NCI-H1092 treated with DMSO at 0.1 percent for 48 hours (cell line): ENCODE results near the gene WSB1.
"Not testable (repeated sequence)": the region's sequence is repeated elsewhere in the genome, so short reads cannot be mapped to it uniquely, and the experiment has no call there.

ENCODE experiments used
- DNase-seq: peaks from one replicate; lab custom pipeline; 2025; lab: John Stamatoyannopoulos, UW

WSB1 gene

DNA sequence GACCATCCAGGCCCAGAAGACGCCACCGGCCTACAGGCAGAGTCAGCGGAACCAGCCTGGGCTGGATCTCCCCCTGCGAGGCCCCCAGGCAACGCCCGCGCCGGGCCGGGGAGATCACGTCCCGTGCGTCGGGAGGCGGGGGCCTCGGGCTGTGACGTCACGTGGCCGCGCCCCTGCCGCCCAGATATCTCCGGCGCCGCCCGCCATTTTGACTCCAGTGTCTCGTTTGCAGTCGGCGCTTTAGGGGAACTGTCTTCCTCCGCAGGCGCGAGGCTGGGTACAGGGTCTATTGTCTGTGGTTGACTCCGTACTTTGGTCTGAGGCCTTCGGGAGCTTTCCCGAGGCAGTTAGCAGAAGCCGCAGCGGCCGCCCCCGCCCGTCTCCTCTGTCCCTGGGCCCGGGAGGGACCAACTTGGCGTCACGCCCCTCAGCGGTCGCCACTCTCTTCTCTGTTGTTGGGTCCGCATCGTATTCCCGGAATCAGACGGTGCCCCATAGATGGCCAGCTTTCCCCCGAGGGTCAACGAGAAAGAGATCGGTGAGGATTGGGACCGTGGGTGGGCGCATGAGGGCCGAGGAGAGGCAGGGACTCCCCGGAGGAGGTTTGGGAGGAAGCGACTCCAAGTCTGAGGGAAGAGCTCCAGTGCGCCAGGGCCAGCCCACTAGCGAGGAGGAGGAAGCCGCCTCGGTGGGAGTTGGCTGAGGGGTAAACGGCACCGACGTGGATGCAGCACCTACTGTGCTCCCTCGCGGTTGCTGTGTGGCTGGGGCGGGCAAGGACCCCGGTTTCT, at the start of gene WSB1:
Gene WSB1, plus strand, starts transcription at position 217 of the 791 bp plus-strand sequence. Its CDS starts 282 bp downstream, at position 499.
- peak; percentile 93 for DNase-seq

DNA sequence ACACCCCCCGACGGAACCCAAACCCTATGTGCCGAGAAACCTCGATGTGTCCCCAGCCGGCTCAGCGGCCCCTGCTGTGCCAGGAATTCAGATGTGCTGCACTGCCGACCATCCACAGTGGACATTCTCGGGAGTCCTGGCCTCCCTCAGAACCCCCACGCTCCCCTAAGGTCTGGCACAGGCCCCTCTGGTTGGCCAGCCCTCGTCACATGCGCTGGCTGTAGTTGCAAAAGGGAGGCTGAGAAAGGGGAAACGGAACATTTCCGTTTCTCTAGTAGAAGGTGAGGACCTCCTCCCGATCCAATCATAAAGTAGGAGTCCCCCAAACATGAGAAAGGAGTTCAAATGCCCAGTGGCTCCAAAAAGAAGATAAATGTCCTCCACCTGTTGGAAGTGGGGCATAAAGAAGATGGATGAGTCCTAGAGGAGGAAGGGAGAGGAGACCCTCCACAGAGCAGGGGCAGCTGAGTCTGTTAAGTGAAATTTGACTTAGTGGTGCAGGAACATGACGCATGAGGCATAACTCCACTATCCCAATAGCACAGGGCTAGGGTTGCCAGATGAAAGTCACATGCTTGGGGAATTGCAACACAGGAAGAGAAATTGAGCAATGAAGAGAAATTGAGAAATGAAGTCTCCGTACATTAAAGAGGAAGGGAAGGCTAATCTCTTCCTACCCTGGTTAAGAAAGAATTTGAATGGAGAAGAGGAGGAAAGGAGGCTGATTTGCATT, 49.3 kb upstream of the WSB1 start:
- DNase-seq, result no peak

DNA sequence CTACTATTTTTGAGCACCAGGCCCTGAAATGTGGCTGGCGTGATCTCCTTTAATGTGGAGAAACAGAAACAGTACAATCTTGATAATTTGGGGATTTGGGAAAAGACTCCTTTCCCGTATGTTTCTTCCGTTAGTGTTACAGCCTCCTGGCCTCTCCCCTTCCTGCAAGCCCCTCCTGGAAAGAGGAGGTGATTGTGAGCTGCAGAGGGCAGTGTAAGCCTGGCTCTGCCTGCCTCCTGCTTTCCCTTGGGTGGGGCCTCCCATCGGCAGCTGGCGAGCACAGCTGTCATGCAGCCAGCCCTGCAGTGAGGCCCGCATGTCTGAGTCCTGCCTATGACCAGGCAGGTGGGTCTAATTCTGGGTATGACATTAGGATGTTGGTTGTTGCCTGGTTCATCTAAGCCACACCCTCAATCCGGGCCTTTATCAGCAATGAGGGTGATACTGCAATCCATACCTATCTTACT, 48.7 kb upstream of the WSB1 start:
- peak; percentile 48 for DNase-seq

DNA sequence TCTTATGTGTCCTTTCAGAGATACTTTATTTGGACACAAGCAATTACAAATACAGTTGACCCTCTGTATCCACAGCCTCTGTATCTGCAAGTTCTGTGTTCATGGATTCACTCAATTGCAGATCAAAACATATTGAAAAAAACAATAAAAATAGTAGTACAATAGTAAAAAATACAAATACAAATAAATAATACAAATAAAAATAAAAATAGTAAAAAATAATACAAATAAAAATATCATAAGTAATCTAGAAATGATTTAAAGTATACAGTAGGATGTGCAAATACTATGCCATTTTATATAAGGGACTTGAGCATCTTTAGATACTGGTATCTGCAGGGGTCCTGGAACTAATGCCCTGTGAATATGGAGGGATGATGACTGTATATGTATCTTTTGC, 47.4 kb upstream of the WSB1 start:
- DNase-seq, result no peak

DNA sequence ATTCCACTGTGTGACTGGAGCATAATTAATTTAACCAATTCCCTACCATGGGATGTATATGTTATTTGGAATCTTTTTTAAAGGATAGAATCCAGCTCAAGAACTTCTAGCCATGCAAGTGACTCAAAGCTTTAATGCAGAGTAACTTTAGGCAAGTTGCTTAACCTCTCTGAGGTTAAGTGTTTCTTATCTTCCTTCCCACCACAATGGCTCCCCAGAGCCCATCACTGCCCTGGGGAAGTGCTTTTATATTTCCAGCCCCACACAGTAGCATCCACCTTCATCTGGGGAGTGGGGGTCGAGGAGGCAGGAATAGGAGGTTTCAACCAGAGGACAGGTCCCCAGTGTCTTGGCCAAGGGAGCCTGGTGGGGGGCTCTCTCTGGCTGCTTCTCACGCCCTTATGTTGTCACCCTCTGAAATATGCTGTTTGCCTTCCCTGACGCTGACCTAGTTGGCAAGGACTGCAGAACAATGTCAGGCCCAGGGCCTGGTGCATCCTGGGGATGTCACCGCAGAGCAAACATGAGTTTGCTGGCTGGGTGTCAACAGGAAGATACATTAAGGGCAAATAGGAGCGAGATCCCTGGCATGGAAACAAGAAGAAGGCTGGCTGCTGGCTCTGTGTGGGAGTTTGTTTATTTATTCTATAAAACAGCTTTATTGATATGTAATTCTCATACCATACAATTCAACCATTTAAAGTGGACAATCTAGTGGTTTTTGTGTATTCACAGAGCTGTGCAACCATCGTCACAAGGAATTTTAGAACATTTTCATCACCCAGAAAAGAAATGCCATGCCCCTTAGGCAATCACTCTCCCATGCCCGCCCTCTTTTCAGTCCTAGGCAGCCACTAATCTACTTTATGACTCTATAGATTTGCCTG, 46.6 kb upstream of the WSB1 start:
- peak; percentile 47 for DNase-seq

- DNase-seq, result no peak
These were observed 46.0 kb upstream of the WSB1 start for GRCh38 chr17:27247958-27248342.

- DNase-seq, result not testable (repeated sequence)
These were observed 43.1 kb upstream of the WSB1 start for GRCh38 chr17:27250791-27251190.

DNA sequence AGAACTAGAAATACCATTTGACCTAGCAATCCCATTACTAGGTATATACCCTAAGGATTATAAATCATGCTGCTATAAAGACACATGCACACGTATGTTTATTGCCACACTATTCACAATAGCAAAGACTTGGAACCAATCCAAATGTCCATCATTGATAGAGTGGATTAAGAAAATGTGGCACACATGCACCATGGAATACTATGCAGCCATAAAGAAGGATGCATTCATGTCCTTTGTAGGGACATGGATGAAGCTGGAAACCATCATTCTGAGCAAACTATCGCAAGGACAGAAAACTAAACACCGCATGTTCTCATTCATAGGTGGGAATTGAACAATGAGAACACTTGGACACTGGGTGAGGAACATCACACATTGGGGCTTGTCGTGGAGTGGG, 39.1 kb upstream of the WSB1 start:
- DNase-seq, result not testable (repeated sequence)

DNA sequence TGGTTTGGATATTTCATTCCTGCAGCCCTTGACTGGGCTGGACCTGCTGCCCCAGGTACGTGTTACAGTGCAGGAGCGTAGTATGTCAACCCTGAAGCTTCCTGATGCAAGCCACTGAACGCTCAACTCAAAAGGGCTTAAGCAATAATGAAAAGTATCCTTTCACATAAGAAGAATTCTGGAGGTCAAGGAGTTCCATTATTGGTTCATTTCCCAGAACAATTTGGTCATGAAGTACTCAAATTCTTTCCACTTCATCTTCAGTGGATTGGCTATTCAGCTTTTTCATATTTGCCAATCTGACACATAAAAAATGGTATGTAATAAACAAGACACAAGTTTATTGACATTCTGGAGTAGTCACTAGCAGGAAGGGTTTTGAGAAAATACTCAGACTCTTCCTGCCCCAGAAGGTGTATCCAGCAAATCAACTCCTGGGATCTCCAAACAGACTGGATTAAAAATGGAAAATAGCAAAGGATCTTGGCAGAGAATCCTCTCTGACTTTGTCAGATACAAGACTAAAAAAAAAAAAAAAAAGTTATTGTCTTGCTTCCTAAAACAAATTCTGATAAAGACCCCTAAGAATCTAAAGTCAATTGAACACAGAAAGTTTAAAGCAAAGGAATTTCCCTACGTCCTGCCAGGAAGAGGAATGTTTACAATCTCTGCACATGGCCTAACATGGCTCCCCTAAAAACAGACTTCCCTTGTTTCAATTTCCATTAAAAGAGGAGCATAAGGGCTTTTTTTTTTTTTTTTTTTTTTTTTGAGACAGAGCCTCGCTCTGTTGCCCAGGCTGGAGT, 37.5 kb upstream of the WSB1 start:
- DNase-seq, result no peak

- no peak for DNase-seq
These were observed 36.9 kb upstream of the WSB1 start for GRCh38 chr17:27257031-27257357.

- no peak for DNase-seq
These were observed 34.6 kb upstream of the WSB1 start for GRCh38 chr17:27259356-27259755.

GRCh38 chr17:27263386-27263785, 30.5 kb upstream of the WSB1 start:
- DNase-seq, result no peak

DNA sequence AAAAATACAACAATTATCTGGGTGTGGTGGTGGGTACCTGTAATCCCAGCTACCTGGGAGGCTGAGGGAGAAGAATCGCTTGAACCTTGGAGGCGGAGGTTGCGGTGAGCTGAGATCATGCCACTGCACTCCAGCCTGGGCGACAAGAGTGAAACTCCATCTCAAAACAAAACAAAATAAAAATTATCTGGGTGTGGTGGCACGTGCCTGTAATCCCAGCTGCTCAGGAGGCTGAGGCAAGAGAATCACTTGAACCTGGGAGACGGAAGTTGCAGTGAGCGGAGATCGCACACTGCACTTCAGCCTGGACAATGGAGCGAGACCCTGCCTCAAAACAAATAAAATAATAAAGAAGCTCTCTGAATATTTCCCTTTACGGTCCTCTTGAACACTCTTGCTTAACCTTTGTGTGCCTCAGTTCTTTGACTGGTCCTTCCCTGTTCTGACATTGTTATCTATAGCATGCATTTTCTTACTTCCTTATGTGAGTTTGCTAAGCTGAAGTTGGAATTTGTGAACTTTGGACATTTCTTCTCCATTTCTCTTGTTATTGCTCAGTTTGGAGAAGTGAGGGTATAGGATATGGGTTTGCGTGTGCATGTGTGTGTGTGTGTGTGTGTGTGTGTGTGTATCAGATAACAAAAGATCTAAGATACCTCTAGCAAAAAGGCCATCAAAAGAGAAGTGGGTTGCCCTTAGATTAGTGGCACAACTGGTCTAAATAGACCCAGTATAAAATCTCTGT, 29.7 kb upstream of the WSB1 start:
- no peak for DNase-seq

GRCh38 chr17:27265333-27265732, 28.6 kb upstream of the WSB1 start:
- no peak for DNase-seq

- DNase-seq, result no peak
These were observed 27.7 kb upstream of the WSB1 start for GRCh38 chr17:27266228-27266627.

DNA sequence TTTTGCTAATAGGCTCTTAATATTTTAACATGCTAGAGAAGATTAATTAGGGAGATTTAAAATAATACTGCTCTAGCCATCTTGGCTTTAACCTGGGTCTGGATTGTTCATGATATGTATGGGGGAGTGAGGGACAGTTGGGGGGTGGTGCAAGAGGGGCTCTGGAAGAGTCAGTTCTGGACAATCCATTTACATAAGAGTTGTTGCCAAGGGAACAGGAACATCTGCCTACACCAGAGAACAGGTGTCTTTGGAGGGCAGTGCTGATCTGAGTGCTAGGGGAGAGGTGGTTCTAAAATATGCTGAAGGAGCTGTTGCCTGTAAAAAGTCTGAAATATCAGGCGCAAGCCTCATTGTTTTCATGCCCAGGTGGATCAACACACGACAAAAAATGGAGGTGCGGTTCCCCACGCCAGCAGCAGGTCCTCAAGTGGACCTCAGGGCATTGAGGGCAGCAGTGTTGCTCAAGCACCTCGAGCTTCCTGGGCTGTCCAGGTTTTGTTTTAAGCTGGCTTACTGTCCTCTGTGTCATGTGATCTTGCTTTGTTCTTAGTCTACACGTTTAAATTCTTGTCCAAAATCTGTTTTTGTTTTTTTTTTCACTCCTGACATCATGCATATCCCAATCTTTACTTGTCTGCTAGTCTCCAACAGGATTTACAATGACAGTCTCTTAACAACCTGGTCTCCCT, 25.4 kb upstream of the WSB1 start:
- peak; percentile 48 for DNase-seq

GRCh38 chr17:27269201-27269600, 24.7 kb upstream of the WSB1 start:
- no peak for DNase-seq

DNA sequence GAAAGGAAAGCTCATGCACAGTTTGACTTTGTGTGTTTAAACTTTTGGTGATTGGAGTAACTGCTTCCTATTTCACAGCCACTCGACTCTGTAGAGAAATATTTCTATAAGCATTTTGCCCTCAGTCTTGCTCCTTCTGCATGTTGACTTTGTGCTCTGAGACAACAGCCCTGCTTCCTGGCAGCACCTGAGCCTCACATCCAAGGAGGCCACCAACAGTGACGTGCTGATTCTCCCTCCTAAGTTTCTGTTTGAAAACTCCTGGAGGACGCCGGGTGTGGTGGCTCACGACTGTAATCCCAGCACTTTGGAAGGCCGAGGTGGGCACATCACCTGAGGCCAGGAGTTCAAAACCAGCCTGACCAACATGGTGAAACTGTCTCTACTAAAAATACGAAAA, 23.9 kb upstream of the WSB1 start:
- DNase-seq, result no peak

DNA sequence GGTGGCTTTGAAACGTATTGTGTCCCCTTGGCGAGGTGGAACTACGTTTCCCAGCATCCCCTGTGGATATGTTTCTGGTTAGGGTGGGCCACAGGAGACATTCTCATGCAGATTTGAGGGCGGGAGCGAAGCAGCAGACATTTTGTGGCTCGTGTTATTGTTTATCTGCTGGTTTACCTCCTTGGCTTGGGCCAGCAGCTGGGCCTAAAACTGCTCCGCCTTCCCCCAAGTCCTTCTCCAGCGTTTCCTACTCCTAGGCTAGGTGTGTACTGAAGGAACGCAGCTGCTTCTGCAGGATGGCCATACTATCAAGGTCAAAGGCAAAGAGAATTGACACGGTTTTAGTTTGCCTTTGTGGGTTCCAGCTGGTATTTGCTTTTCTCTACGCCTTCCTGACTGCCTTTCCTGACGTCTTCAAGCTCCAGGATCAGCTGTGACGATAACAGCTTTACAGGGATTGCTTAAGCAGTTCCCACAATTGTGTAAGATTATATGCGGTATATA, 17.2 kb upstream of the WSB1 start:
- no peak for DNase-seq

- DNase-seq, result not testable (repeated sequence)
These were observed 14.8 kb upstream of the WSB1 start for GRCh38 chr17:27279132-27279531.
